ENCODE measurements around the gene RCSD1. TPM values are rescaled to one million over a fixed set of nuclear protein-coding genes. Genes with fewer than 3 reads are reported as not detected.

The RCSD1 gene
- 0.39 TPM in 1 of 2 replicates, not detected in the other for total RNA-seq

DNA sequence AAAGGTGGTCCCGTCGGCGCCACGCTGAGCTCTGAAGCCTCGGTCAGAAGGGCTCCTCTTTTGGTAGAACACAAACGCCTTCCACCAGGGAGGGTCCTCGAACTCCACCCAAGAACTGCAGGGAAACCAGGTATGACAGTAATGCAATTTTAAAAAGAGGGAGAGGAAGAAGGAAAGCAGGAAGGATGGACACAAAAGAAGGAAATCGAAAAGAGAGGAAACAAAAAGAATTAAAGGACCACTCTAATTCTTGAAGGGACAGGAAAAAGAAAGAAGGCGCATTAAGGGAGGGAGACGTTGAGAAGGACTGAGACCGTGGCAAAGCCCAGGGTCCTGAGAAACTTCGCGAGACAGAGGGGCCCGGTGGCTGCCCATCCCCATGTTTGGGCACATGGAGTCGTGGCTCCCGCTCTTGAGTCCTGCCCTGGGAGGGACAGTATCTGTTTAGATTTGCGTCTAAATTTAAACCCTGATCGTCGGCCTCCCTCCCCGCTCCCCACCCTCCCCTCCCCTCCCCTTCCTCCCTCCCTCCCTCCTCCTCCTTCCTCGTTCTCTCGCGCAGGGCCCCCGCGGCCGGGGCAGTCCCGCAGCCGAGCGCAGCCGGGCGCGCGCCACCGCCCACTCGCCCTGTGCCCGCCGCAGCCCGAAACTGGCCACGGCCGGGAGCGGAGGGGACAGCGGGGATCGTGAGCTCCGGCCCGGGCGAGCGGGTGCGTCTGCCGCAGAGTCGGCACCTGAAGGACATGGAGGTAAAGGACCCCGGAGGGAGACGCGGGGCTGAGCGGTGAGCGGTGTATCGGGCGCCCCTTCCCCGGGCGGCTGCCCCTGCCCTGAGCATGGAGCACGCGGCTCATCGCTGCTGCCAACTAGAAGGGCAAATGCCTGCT lies at the start of gene RCSD1:
Gene RCSD1 (plus strand): TSS at position 552 of the 887 bp plus-strand sequence. CDS start 192 bp downstream, at position 744.

GRCh38 chr1:167721617-167722151 lies 91.7 kb downstream of the RCSD1 start, which contains the start of gene MPZL1:
Gene MPZL1, plus strand, starts transcription at chr1:167721982. Its CDS starts 170 bp downstream, at chr1:167722152.

Other genes with a start within 250 kb of the RCSD1 start
- gene CD247, start 111.7 kb upstream of the RCSD1 start, total RNA-seq: not detected in 2 replicates
- gene CREG1, start 76.5 kb upstream of the RCSD1 start, total RNA-seq: 37.8 and 109 TPM in 2 replicates
- gene MPZL1, start 91.8 kb downstream of the RCSD1 start, total RNA-seq: 56.5 and 93.9 TPM in 2 replicates